Suppressor macrophage (primary cell): ENCODE data around the gene COL20A1.

Source experiments
- DNase-seq, 4 experiments: peaks; one replicate each; pipeline ENCODE4 v3.0.0-alpha.2; 2020 to 2022

The COL20A1 gene

GRCh38 chr20:63363981-63364561 is 71.1 kb downstream of the COL20A1 start:
- no peak for DNase-seq

- no peak for DNase-seq
Observed at GRCh38 chr20:63364801-63365585, 72.0 kb downstream of the COL20A1 start.

- no peak for DNase-seq
Observed at GRCh38 chr20:63365601-63366389, 72.8 kb downstream of the COL20A1 start.

- DNase-seq, result no peak
Observed at GRCh38 chr20:63366390-63367365, 73.7 kb downstream of the COL20A1 start.

GRCh38 chr20:63367446-63368055 is 74.6 kb downstream of the COL20A1 start:
- no peak for DNase-seq

- DNase-seq, result no peak
Observed at GRCh38 chr20:63368151-63368550, 75.2 kb downstream of the COL20A1 start.

GRCh38 chr20:63369024-63369530 is 76.1 kb downstream of the COL20A1 start:
- DNase-seq, result no peak

GRCh38 chr20:63369724-63370617 is 77.0 kb downstream of the COL20A1 start:
- no peak for DNase-seq

GRCh38 chr20:63370618-63371187 is 77.7 kb downstream of the COL20A1 start:
- DNase-seq, result no peak

- no peak for DNase-seq
Observed at GRCh38 chr20:63371291-63371865, 78.4 kb downstream of the COL20A1 start.

GRCh38 chr20:63372971-63373885 is 80.2 kb downstream of the COL20A1 start:
- no peak for DNase-seq

GRCh38 chr20:63373996-63374395 is 81.0 kb downstream of the COL20A1 start:
- no peak for DNase-seq

GRCh38 chr20:63374504-63374903 is 81.5 kb downstream of the COL20A1 start:
- no peak for DNase-seq

- DNase-seq, result no peak
Observed at GRCh38 chr20:63375438-63375837, 82.5 kb downstream of the COL20A1 start.

- no peak for DNase-seq
Observed at GRCh38 chr20:63376283-63377250, 83.6 kb downstream of the COL20A1 start.

GRCh38 chr20:63377256-63377941 is 84.4 kb downstream of the COL20A1 start:
- no peak for DNase-seq

- no peak for DNase-seq
Observed at GRCh38 chr20:63377951-63378381, 85.0 kb downstream of the COL20A1 start.
